SK-N-SH (cell line): ENCODE data around the gene TOX2. TPM values are rescaled to one million over a fixed set of nuclear protein-coding genes. Genes with fewer than 3 reads are reported as not detected.

ENCODE experiments used
- CTCF ChIA-PET: fragments of 300-600, 350-600 bp; formaldehyde crosslinking; extraction: SDS; loops from one replicate; lab custom pipeline; 2021; lab: Yijun Ruan, JAX
- POLR2A ChIA-PET: fragments of 350-600 bp; sonication (Branson Sonifier 250); formaldehyde crosslinking; extraction: SDS; loops from one replicate; lab custom pipeline; 2020; ENCODE audit warnings: antibody characterized with exemption, inconsistent platforms; lab: Yijun Ruan, JAX
- DNase-seq: peaks from one replicate; pipeline ENCODE4 v3.0.0; 2012
- H2AFZ ChIP-seq: fragments of 200-600 bp; sonication (generic); 2 replicates; pipeline ENCODE4 v1.8.1; 2016; ENCODE audit warnings: antibody characterized with exemption, mild to moderate bottlenecking, low read depth
- H3F3A ChIP-seq: fragments of 200-600 bp; sonication (generic); replicated peaks from 2 replicates; pipeline ENCODE3; 2016; ENCODE audit warnings: antibody characterized with exemption, mild to moderate bottlenecking; ENCODE audit not compliant: insufficient read depth
- H3K27ac ChIP-seq, 2 experiments: fragments of 200-500 bp in 1 of 2; fragments of 200-600 bp in 1 of 2; sonication (Bioruptor generic) in 1 of 2; sonication (generic), shearing (Covaris generic) in 1 of 2; 2 replicates each; pipeline versions ENCODE4 v1.5.1 to v1.6.1; 2014 to 2016; ENCODE audit warnings: low read depth in 2 of 2, inconsistent platforms in 1 of 2, low read length in 1 of 2, mild to moderate bottlenecking in 1 of 2, mixed read lengths in 1 of 2
- H3K27me3 ChIP-seq: fragments of 200-600 bp; sonication (generic), shearing (Covaris generic); 2 replicates; pipeline ENCODE4 v1.6.1; 2016; ENCODE audit warnings: mixed run types; ENCODE audit not compliant: insufficient read depth
- H3K36me3 ChIP-seq, 2 experiments: fragments of 200-500 bp in 1 of 2; fragments of 200-600 bp in 1 of 2; sonication (Bioruptor generic) in 1 of 2; sonication (generic) in 1 of 2; replicated peaks in 1 of 2; 2 replicates each; pipeline versions ENCODE3 to v1.5.1; 2014 to 2016; ENCODE audit warnings: low read length in 1 of 2, mild to moderate bottlenecking in 1 of 2; ENCODE audit not compliant: insufficient read depth in 2 of 2, control insufficient read depth in 1 of 2
- H3K4me1 ChIP-seq, 2 experiments: fragments of 200-500 bp in 1 of 2; fragments of 200-600 bp in 1 of 2; sonication (Bioruptor generic) in 1 of 2; sonication (generic), shearing (Covaris generic) in 1 of 2; 2 replicates each; pipeline versions ENCODE4 v1.5.1 to v1.6.1; 2014 to 2016; ENCODE audit warnings: low read depth in 1 of 2, low read length in 1 of 2, mixed run types in 1 of 2; ENCODE audit not compliant: insufficient read depth in 2 of 2, control insufficient read depth in 1 of 2
- H3K4me2 ChIP-seq: fragments of 200-600 bp; sonication (generic), shearing (Covaris generic); 2 replicates; pipeline ENCODE4 v1.6.1; 2017; ENCODE audit warnings: mixed run types
- H3K4me3 ChIP-seq, 2 experiments: fragments of 200-500 bp in 1 of 2; fragments of 200-600 bp in 1 of 2; sonication (Bioruptor generic) in 1 of 2; sonication (generic), shearing (Covaris generic) in 1 of 2; 2 replicates each; pipeline versions ENCODE4 v1.5.1 to v1.8.1; 2014 to 2016; ENCODE audit warnings: low read depth in 2 of 2, inconsistent platforms in 1 of 2, low read length in 1 of 2, mild to moderate bottlenecking in 1 of 2, mixed read lengths in 1 of 2, moderate library complexity in 1 of 2
- H3K79me2 ChIP-seq: fragments of 200-600 bp; sonication (generic); 2 replicates; pipeline ENCODE4 v1.8.1; 2017; ENCODE audit warnings: mild to moderate bottlenecking; ENCODE audit not compliant: insufficient read depth
- H3K9ac ChIP-seq: fragments of 200-600 bp; sonication (generic); 2 replicates; pipeline ENCODE4 v1.6.1; 2017; ENCODE audit warnings: mixed run types
- H3K9me2 ChIP-seq: fragments of 200-600 bp; sonication (generic); 2 replicates; pipeline ENCODE4 v1.6.1; 2017; ENCODE audit warnings: mixed run types
- H3K9me3 ChIP-seq: fragments of 200-600 bp; sonication (generic); 2 replicates; pipeline ENCODE4 v1.6.1; 2017; ENCODE audit warnings: mixed run types, mild to moderate bottlenecking, moderate library complexity
- H4K20me1 ChIP-seq: fragments of 200-600 bp; sonication (generic); 2 replicates; pipeline ENCODE4 v1.6.1; 2017; ENCODE audit warnings: mild to moderate bottlenecking, mixed run types; ENCODE audit not compliant: insufficient read depth
- FOSL2 ChIP-seq: IDR thresholded peaks from 2 replicates; pipeline ENCODE4 v1.4.0; 2012; ENCODE audit warnings: low read depth, mild to moderate bottlenecking, moderate library complexity, borderline replicate concordance
- FOXJ3 ChIP-seq: sonication (generic); formaldehyde crosslinking; IDR thresholded peaks from 2 replicates; pipeline ENCODE4 v1.5.1; 2020; ENCODE audit warnings: mild to moderate bottlenecking, missing genetic modification reagents
- GABPA ChIP-seq: IDR thresholded peaks from 2 replicates; pipeline ENCODE4 v1.4.0; 2012; ENCODE audit warnings: low read depth, mild to moderate bottlenecking
- JUND ChIP-seq: IDR thresholded peaks from 2 replicates; pipeline ENCODE4 v1.4.0; 2012
- MXI1 ChIP-seq: IDR thresholded peaks from 2 replicates; pipeline ENCODE4 v1.6.1; 2012; ENCODE audit warnings: mild to moderate bottlenecking, low read depth, low read length, improper control_type of control experiment
- POLR2AphosphoS5 ChIP-seq: IDR thresholded peaks from 2 replicates; pipeline ENCODE4 v1.6.1; 2012; ENCODE audit warnings: low read depth, low read length
- TCF12 ChIP-seq: IDR thresholded peaks from 2 replicates; pipeline ENCODE4 v1.4.0; 2012
- TEAD4 ChIP-seq: IDR thresholded peaks from 2 replicates; pipeline ENCODE4 v1.4.0; 2012; ENCODE audit warnings: mild to moderate bottlenecking, borderline replicate concordance; ENCODE audit not compliant: insufficient read depth
- WGBS: methylation state at CpG from one replicate; pipeline ENCODE4 v1.1.6; 2017; ENCODE audit warnings: low lambda C conversion rate; 5-methylcytosine and 5-hydroxymethylcytosine counted together
- polyA plus RNA-seq, 3 experiments: library from polyadenylated mRNA; depleted of rRNA; stranded (reverse); fragments of >200 nt; gene quantifications; 2 replicates each; pipeline ENCODE4 v1.2.3, GENCODE V29; 2012
- TF ChIP-seq, protein P1 (sequence below): IDR thresholded peaks from 2 replicates; pipeline ENCODE4 v1.4.0; 2012; ENCODE audit warnings: low read depth
- TF ChIP-seq, protein P2 (sequence below): IDR thresholded peaks from 2 replicates; pipeline ENCODE4; 2012

TOX2 gene
- polyA plus RNA-seq, 1 of the 3 experiments (the other 2 are of a cell fraction), result 15.4 TPM

DNA sequence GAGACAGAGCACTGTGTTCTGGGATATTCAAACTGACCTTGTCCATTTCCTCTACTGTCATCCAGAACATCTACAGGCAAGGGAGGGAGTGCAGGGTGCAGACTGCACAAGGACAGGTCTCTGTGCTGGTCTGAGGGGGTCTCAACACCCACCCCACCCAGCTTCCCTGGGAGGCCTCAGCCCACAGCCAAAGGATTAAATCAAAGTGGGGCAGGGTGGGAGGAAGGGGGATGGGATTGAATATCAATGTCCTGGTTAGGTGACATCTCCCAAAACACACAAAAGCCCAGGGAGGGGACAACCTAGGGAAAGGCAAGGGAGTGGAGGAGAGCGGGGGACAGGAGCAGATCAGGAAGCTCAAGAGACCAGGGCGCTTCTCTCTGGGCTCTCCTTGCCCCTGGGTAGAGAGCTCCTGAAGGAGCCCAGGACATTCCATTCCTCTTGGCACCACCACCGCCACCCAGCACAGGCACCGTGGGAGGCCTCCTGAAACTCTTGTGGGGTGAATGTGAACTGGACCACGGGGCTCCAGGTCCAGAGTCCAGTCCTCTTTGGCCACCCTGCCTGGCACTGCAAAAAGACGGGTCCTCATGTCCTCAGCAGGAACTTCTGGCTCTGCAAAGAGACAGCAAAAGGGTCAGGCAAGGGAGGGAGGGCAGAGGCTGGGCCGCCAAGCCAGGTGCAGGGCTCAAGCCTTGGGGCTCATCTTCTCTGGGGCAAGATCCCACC is 198.4 kb downstream of the TOX2 start:
- H3K27me3 ChIP-seq, result no peaks in the 10 kb centered on the region
- H3K9me3 ChIP-seq, result no peaks in the 10 kb centered on the region
- no peaks in the 10 kb centered on the region for H4K20me1 ChIP-seq
- POLR2A ChIA-PET, result no interaction called here
- H3F3A ChIP-seq, result no peaks in the 10 kb centered on the region
- H2AFZ ChIP-seq, result no peak overlapping the region
- H3K79me2 ChIP-seq, result no peaks in the 10 kb centered on the region
- H3K4me2 ChIP-seq, result no peak overlapping the region
- no peak for DNase-seq
- no peak overlapping the region for H3K9ac ChIP-seq
- CTCF ChIA-PET, result interaction anchor here (0.8 to 23.6 kb wide), 6 partner anchors 33 to 364 kb away, joined by 3 to 618 read pairs (median 3); partner anchors contain the start of genes FITM2 and JPH2
- TF ChIP-seq TCF12, result no peak
- no peak for TF ChIP-seq FOXJ3 (CRISPR knock-in tag)
- no peak for TF ChIP-seq JUND
- TF ChIP-seq, protein P1, sequence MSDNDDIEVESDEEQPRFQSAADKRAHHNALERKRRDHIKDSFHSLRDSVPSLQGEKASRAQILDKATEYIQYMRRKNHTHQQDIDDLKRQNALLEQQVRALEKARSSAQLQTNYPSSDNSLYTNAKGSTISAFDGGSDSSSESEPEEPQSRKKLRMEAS, result no peak
- TF ChIP-seq, all 33 proteins: peak for 0
- Histone ChIP-seq H3K27ac (no peak overlapping the region), H3K9me2 (no peaks in the 10 kb centered on the region), H3K4me1 (no peaks in the 10 kb centered on the region; a peak in 2 of 4 replicates), H3K4me3 (no peak overlapping the region), H3K36me3 (no peaks in the 10 kb centered on the region)
- 47% methylated on average over 4 of the region's 7 CpGs for WGBS

DNA sequence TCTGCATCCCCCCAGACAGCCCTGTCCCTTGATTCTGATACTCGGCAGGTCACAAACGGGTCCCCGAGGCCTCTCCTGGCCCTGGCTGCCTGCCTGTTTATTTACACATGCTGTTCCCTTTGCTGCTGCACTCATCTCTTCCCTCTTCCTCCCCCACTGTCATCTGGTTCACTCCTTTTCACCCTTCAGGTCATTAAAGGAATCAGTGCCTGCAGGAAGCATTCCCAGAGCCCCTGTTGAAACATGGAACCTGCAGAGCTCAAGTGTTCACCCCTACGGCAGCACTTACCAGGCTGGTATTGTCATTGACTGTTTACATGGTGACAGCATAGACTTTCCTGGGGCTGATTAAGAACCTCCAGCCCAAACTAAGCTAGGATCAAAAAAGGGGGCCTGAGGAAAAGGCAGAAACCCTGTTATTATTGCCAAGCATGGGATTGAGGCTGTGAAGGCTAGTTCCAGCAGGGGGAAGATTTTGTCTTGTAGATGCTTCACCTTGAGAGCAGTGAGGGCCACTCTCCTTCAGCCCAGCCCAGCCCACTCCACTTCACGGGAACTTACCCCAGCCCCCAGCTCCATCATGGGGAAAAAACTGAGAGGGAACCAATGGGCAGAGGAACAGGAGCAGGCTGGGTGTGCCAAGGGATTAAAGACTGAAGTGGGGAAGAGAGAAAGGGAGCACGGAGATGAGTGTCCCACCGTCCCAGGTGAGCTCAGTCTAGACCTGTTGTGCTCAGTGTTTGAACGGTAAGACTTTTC is 199.1 kb downstream of the TOX2 start:
- no peaks in the 10 kb centered on the region for H3K9me3 ChIP-seq
- H3K4me2 ChIP-seq, result no peak overlapping the region
- H3K4me1 ChIP-seq, result no peaks in the 10 kb centered on the region; a peak in 2 of 4 replicates
- POLR2A ChIA-PET, result no interaction called here
- H3K27me3 ChIP-seq, result no peaks in the 10 kb centered on the region
- H3K79me2 ChIP-seq, result no peaks in the 10 kb centered on the region
- no peaks in the 10 kb centered on the region for H3K9me2 ChIP-seq
- TF ChIP-seq GABPA, result no peak
- no peak for TF ChIP-seq TEAD4
- TF ChIP-seq MXI1, result no peak
- TF ChIP-seq FOSL2, result no peak
- TF ChIP-seq, protein P2, sequence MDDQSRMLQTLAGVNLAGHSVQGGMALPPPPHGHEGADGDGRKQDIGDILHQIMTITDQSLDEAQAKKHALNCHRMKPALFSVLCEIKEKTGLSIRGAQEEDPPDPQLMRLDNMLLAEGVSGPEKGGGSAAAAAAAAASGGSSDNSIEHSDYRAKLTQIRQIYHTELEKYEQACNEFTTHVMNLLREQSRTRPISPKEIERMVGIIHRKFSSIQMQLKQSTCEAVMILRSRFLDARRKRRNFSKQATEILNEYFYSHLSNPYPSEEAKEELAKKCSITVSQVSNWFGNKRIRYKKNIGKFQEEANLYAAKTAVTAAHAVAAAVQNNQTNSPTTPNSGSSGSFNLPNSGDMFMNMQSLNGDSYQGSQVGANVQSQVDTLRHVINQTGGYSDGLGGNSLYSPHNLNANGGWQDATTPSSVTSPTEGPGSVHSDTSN, result no peak
- no peak for TF ChIP-seq POLR2AphosphoS5
- no peak overlapping the region for H3K9ac ChIP-seq
- WGBS, result 77% methylated on average over 8 of the region's 8 CpGs
- no peak overlapping the region for H3K4me3 ChIP-seq
- no peak overlapping the region for H3K27ac ChIP-seq
- no peaks in the 10 kb centered on the region for H3K36me3 ChIP-seq
- no peak for DNase-seq
- no peaks in the 10 kb centered on the region for H4K20me1 ChIP-seq
- H2AFZ ChIP-seq, result no peak overlapping the region
- CTCF ChIA-PET, result interaction anchor here (0.6 to 23.6 kb wide), 7 partner anchors 23 to 576 kb away, joined by 3 to 618 read pairs (median 3); partner anchors contain the start of genes FITM2 and JPH2
- H3F3A ChIP-seq, result no peaks in the 10 kb centered on the region
